ENCODE results near the gene PCDHA8.

GRCh38 chr5:140881889-140882590, 41.1 kb downstream of the PCDHA8 start, which contains the start of gene PCDHA13:
- TF ChIP-seq GATA2 (IDR thresholded peaks at IDR 0.05; ENCODE audit: low read depth, low read length) (no peak), GATA3 (IDR thresholded peaks at IDR 0.05; ENCODE audit: low read depth, low read length) (no peak)

Measured in SH-SY5Y (cell line).